ENCODE data around the gene TMEM237.

DNA sequence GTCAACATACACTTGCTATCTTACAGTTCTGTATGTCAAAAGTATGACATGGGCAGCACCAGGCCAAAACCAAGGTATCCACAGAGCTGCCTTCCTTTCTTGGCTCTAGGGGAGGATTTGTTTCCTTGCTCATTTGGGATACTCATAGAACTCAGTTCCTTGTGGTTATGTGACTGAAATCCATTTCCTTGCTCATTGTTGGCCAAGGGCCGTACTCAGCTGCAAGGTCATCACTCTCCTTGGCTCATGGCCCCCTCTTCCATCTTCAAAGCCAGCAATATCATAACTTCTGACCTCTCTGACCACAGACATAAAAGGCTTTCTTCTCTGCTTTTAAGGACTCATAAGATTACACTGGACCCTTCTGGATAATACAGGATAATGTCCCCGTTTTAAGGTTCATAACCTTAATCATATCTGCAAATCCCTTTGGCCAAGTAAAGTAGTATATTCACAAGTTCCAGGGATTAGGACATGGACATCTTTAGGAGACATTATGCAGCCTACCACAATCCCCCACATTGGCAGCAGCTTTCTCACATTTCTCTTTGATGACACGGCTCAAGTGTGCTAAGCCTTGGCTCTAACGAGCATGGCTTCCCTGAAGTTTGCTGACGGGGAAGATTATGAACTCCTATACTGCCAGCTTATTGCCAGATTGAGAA, 20.9 kb downstream of the TMEM237 start:
- TF ChIP-seq, protein P1, sequence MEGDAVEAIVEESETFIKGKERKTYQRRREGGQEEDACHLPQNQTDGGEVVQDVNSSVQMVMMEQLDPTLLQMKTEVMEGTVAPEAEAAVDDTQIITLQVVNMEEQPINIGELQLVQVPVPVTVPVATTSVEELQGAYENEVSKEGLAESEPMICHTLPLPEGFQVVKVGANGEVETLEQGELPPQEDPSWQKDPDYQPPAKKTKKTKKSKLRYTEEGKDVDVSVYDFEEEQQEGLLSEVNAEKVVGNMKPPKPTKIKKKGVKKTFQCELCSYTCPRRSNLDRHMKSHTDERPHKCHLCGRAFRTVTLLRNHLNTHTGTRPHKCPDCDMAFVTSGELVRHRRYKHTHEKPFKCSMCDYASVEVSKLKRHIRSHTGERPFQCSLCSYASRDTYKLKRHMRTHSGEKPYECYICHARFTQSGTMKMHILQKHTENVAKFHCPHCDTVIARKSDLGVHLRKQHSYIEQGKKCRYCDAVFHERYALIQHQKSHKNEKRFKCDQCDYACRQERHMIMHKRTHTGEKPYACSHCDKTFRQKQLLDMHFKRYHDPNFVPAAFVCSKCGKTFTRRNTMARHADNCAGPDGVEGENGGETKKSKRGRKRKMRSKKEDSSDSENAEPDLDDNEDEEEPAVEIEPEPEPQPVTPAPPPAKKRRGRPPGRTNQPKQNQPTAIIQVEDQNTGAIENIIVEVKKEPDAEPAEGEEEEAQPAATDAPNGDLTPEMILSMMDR (IDR thresholded peaks at IDR 0.05), result no peak
- no peak for TF ChIP-seq POLR2A (IDR thresholded peaks at IDR 0.05)

Measured in lower leg skin (tissue), 3 donors.